ENCODE measurements around the gene ANGEL1.

ANGEL1 gene, protein sequence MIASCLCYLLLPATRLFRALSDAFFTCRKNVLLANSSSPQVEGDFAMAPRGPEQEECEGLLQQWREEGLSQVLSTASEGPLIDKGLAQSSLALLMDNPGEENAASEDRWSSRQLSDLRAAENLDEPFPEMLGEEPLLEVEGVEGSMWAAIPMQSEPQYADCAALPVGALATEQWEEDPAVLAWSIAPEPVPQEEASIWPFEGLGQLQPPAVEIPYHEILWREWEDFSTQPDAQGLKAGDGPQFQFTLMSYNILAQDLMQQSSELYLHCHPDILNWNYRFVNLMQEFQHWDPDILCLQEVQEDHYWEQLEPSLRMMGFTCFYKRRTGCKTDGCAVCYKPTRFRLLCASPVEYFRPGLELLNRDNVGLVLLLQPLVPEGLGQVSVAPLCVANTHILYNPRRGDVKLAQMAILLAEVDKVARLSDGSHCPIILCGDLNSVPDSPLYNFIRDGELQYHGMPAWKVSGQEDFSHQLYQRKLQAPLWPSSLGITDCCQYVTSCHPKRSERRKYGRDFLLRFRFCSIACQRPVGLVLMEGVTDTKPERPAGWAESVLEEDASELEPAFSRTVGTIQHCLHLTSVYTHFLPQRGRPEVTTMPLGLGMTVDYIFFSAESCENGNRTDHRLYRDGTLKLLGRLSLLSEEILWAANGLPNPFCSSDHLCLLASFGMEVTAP

DNA sequence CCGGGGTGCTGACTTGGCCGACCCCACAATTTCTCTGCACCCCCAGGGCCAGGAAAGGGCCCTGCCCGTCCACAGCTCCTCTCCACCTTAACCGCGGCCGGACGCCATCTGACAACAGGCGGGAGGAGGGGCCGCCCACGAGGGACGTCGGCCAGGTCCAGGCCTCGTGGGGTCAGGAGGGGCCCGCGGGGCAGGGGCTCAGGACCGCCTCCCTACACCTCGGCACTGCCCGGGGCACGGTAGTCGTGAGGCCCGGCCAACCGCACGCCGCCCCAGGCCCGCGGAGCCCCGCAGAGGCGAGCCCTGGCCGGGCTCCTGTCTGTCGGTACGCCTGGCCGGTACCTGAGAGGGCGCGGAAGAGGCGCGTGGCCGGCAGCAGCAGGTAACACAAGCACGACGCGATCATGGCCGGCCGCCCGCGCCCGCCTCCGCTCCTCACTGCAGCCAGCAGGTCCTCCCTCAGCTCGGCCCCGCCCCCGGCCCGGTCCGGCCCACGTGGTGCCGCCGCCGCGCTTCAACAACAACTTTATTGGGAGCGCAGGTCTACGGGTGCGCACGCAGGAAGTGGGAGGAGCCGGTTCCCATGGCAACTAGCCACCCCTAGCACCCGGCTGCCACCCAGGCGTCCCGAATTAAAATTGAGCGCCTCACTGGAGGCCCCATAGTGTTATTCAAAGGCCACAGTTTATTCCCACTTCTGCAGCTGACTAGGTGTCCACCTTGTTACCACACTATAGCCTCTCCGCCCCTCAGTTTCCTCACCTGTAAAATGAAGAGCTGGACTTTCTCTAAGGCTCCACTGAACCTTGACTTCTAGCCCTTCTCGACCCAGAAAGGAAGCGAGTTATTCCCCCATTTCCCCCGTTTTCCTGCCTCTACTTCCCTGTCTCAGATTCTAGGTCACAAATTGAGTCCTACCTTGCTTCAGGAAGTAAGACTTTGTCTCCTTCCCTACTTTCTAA, at the start of gene ANGEL1:
Gene ANGEL1 (minus strand): TSS at position 461 of the 962 bp plus-strand sequence. CDS start 55 bp downstream, at position 406.
- DNase-seq (ENCODE audit: low read depth), result peak; percentile 92

DNA sequence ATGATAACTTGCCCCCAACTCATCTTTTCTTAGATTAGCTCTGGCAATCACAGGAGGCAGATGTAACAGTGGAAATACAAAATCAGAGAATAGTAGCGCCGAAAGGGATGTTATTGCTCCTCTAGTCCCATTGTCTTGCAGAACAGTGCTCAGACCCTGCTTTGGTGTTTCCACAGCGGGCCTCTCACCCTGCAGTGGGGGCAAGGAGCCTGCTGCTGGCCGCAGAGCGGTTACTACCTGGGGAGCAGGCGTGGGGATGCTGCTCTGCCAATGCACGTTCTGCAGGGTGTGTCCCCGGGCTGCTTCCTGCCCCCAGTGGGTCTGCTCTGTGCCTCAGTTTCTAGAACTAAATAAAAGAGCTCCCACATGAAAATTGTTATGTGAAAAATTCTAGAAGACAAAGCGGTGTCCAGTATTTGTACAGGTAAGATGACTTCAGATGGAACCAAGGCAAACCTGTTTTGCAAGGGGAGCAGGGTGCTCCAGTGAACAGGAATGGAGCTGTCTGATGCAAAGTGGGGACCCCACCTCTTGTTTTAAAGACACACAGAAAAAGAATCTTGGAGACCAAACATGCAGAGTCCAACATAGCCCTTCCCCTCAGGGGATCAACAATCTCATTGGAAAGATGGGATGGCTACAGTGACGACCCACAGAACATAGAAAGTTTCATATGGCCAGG, 49.0 kb upstream of the ANGEL1 start:
- DNase-seq (ENCODE audit: low read depth), result no peak

DNA sequence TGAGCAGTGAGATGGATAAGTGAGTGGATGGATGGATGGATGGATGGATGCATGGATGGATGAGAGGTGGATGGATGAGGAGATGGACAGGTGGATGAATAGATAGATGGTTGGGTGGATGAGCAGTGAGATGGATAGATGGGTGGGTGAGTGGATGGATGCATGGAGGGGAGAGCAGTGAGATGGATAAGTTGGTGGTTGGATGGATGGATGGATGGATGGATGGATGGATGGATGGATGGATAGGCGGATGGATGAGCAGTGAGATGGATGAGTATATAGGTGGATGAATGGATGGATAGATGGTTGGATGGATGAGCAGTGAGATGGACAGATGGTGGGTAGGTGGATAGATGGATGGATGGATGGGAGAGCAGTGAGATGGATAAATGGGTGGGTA, 44.1 kb upstream of the ANGEL1 start:
- no peak for DNase-seq (ENCODE audit: low read depth)

DNA sequence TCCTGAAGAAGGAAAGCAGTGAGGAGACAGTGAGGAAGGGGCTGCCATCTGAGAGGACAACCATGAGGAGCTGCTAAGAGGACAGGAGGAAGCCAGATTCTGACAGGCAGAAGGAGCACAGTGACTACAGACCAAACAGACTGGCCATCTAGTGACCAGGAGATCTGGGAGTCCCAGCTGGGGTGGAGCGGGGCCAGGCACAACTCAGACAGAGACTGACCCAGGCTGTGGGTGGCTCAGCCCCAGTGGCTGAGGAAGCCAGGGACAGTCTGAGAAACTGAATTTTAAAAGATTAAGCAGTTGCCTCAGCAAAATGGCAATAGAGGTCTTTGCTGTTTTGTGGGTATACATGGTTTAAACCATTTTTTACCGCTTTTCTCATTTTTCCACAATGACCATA, 42.4 kb upstream of the ANGEL1 start:
- no peak for DNase-seq (ENCODE audit: low read depth)

DNA sequence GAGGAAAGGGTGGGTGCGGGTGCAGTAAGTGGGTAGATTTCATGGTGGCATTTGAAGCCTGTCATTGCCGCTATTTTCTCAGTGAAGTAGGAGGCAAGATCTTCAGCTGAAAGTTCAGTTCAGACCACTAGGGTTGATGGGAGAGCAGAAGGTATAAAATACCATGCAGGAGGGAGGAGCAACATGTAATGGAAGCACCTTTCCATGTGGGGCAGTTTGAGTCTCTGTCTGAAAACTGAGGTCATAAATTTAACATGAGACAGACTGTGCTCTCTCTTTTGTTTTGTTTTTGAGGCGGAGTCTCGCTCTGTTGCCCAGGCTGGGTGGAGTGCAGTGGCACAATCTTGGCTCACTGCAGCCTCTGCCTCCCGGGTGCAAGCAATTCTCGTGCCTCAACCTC, 36.2 kb upstream of the ANGEL1 start:
- no peak for DNase-seq (ENCODE audit: low read depth)

DNA sequence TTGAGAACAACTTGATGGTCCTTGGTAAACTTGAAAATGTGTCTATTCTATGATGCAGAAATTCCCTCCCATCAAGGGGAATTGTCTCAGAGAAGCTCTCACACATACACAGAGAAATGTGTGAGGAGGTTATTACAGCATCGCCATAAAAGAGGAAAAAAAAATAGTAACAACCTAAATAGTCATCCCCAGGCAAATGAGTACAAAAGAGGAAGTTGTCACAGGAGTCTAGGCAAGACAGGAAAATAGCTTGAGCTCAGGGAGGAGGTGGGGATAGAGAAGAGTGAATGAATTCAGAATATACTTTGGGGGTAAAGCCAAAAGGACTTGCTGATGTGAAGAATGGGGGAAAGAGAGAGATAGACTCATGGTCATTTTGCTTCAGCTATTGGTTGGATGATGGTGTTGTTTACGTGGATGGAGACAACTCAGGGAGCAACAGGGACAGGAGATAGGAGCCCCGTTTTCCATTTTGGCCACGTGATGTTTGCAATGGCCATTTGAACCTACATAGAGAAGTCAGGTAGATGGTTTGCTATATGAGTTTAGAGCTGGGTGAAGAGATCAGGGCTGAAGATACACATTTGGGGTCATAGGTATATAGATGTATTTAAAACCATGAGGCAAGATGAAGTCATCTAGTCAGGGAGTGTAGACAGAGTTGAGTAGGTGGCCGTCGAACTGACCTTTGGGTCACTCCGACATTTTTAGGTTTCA, 33.8 kb upstream of the ANGEL1 start:
- DNase-seq (ENCODE audit: low read depth), result no peak

DNA sequence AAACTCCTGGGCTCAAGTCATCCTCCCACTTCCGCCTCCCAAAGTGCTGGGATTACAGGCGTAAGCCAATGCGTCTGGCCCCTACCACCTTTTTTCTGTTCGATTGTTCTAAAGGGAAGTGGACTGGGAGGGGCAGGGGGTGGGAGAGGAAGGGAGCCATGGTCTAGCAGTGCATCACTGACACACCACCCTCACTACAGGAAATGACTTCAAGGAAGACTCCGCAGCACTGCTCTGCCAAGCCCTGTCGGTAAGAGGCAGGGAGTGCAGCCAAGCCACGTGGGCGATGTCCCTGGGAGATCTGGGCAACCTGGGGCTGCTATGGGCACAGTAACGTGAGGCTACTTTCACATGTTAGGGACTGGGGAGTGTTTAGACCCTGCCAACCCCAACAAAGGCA, 31.5 kb upstream of the ANGEL1 start:
- peak; percentile 18 for DNase-seq (ENCODE audit: low read depth)

DNA sequence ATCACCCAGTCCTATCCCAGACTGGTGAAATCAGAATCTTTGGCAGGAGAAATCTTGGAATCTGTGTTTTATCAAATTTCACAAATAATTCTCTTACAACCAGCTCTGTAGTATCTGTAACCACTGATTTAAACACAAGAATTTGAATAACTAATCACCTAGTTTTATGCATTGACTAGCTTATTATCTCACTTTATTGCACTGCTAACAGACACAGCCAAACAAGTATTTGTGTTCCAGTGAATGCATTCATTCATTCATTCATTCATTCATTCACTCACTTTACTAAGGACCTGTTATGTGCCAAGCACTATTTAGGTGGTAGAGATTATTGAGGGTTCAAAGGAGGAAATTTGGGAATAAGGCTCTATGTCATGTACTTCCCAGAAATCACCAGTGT, 29.7 kb upstream of the ANGEL1 start:
- DNase-seq (ENCODE audit: low read depth), result no peak

DNA sequence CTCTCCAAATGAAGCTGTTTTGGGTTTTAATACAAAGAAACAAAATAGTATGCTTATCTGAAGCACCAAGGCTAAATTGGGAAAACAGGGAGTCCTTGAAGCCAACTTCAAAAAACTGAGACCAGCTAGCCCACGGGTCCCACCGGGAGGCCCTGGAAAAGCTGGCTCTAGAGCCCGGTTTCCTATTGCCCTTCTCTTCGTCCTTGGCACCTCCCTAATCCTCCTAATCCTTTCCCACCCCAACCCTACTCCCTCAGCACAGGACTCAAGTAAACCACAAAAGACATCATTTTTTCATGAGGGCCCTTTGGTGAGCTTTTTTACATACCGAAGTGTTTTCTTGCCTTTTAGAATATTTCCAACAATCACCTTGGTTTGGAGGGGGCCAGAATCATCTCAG, 24.8 kb upstream of the ANGEL1 start:
- no peak for DNase-seq (ENCODE audit: low read depth)

DNA sequence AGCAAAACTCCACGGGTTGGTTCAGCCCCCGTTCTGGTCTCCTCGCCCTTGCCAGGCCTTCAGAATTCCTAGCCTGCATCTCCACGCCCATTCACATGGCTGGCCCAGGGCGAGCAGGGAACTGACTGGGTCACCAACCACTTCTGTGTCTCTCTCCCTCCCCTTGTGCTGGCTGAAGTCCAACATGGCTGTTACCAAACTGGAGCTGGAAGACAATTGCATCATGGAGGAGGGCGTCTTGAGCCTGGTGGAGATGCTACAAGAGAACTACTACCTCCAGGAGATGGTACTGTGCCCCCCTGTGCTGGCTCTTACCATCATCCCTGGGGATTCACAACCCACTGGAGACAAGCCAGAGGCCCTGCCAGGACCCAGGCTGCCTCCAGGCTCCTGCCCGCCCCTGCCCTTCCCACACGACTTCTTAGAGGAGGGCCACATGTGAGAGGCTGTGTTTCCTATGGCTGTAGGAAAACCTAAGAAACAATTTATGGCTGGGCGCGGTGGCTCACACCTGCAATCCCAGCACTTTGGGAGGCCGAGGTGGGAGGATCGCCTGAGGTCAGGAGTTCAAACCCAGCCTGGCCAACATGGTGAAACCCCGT, 23.4 kb upstream of the ANGEL1 start:
- DNase-seq (ENCODE audit: low read depth), result no peak

DNA sequence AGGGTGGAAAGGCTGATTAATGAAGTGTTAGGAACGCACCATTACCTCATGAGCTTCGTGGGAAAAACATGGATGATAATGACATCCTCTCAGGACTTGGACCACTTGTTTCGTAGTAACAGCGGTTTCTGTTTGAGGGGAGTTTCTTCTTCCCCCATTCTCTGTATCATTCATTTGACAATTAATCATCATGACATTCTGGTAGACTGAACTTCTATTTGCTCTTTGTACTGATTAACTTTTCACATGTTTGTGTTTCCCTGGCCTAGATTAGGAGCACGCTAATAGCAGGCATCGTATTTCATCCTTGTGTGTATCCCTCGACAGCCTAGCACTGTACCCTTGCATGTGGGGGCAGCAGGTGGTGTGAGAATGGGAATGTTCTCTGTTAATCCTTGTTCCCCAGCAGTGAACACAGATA, 21.6 kb upstream of the ANGEL1 start:
- no peak for DNase-seq (ENCODE audit: low read depth)

DNA sequence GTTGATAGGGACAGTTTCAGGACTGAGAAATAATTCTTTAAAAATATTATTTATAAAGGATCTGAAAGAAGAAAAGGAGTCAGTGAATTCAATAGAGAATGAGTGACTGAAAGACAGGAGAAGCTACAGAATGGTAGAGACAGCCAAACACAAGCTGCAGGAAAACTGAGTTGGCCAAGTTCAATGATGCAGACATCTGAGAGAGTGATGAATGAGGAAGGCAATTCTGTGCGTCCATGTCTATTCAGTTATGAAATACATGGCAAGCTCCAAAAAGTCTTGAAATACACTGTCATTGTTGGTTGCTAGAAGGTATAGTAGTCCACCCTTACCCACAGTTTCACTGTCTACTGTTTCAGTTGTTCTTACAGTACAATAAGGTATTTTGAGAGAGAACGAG, 20.3 kb upstream of the ANGEL1 start:
- no peak for DNase-seq (ENCODE audit: low read depth)

DNA sequence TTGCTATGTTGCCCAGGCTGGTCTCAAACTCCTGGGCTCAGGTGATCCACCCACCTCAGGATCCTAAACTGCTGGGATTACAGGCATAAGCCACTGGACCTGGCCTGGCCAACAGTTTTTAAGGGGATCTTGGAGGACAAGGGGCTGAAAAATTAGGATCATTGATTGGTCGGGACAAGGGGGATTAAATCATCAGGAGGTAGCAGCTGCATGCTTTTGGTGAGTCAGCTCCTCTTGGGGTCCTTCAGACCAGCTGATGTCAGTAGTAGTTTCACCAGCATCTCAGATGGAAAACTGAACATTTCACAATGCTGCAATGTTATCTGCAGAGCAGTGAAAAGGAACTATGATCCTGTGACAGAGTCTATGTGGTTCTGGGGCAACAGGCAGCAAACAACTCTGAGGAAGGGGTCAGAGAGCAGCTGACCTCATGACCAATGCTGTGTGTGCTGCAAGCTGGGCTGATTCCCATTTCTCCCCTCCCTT, 19.9 kb upstream of the ANGEL1 start:
- DNase-seq (ENCODE audit: low read depth), result no peak

DNA sequence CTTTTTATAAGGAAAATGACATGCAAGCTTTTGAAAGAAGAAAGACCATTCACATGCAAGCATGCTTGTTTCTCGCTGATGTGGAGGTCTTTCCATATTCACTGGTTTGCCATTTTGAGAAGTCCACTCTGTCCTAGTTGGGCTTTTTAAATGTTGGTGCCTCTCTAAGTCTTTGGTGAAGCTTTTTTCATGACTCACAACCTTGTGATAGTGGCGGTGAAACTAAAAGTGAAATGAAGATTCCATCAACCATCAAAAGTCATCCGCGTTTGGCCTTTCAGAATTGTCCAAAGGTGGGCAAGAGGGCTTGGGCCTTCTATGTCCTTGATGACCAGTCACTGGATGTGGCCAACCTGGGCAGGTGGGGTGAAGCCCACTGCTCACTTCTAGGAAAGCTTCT, 17.9 kb upstream of the ANGEL1 start:
- no peak for DNase-seq (ENCODE audit: low read depth)

DNA sequence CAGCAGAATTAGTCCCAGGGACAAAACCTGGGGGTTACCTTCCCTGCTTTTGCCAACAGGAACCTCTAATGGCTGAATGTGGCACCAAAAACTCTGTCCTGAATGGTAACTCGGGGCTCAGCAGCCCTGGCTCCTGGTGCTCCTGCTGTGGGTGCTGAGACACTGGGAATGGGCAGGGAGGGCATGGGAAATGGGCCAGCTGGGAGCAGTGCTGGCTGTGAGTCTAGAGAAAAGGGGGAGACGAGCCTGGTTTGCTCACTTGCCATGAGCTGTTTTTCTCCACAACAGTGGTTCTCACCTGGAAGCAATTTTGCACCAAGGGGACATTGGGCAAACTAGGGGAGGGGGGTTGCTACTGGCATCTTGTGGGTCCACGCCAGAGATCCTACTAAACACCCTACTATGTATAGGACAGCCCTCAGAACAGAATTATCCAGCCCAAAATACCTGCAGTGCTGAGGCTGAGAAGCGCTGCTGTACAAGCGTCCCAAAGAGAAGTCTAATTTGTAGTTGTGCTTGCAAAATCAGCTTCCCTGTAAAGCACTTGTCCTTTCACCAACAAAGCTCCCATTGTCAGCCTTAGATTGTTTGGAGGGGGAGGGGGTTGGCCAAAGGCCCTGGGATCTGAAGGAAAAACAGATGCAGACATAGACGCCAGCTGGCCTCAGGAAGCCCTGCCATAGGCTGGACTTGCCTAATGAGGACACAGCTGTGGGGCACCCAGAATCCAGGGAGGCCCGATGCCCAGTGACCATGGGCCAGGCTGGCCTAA, 17.2 kb upstream of the ANGEL1 start:
- DNase-seq (ENCODE audit: low read depth), result no peak

DNA sequence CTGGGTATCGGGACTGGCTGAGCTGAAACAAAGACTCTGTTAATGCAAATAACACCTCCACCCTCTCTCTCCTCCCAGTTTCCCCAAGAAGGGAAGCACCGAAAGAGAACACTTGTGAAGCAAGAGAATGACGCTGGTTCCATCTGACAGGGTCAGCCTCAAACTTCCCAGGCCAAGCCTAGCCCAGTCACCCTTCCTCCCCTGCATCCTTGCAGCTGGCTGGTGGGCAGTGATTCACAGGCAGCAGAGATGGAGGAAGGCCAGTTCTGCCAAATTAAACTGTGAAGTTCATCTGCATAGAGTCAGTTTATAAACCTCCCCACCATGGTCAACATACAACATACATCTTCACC, 16.3 kb upstream of the ANGEL1 start:
- no peak for DNase-seq (ENCODE audit: low read depth)

DNA sequence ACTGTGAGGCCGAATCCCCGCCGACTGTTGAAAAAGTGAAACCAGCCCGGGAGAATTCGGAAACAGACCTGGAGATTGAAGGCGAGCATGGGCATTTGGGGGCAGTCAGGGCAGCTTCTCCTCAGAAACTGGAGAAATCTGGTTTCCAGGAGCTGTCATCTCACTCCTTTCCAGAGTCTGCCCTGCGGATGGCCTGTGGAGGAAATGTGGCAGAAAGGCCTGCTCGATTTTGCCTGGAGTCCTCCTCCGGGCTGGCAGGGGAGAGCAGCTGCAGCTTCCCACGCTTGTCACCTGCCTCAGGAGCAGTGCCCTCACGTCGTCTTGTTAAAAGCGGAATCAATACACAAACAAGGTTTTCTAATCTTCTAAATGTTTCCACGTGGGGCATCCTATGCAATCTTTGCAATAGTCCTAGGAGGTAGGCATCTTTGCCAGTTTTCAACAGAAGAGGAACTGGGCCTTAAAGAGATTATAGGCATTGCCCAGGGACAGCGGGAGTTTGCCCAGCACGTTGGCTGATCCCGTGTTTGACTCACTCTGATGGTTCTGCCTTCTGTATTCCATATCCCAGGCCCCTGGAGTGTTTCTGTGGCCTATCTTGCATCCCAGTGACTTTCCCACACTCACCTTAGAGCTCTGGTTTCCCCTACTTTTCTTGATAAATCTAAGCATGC, 15.8 kb upstream of the ANGEL1 start:
- DNase-seq (ENCODE audit: low read depth), result no peak

DNA sequence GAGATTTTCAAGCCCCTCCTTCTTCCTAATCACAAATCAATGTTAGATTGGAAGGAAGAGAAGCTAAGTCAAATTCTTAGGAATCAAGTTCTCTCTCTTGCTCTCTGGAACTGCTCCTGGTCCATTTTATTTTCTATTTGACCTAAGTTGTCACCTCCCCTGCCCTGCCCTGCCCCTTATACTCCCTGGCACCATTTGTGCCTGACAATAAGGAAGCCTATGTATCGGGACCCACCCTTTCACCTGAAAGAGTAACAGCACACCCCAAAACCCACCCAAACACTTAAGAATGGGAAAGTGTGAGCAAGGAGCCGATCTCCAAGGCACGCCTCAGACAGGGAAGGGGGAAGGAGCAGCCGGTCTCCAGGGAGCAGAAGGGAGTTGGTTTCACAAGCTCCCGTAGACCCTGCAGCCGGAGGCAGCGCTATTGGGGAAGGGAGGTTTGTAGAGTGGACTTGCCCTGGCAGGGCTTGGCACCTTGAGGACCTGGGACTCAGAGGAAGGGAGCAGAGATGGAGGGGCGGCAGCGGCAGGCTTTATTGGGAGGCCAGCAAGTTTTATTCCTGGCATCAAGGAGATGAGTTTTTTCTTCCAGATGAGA, 15.1 kb upstream of the ANGEL1 start:
- DNase-seq (ENCODE audit: low read depth), result no peak

DNA sequence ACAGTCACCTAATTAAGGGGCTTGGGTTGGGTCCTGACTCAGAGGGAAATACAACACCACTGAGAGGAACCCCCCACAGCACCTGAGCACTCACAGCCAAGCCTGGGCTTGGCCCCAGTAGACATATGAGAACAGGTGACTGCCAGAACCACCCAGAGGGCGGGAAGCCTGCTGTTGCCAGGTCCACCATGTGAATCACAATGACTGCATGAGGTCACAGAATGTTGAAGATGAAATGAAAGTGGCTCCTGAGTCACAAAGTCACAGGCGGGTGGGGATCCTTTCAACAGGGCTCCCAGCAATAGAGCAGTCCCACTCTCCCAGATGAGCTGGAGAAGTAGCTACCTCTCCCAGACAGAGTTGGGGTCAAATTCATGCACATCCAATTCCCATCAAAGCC, 13.4 kb upstream of the ANGEL1 start, which contains the start of gene LRRC74A:
Gene LRRC74A (plus strand): TSS at position 287 of the 400 bp plus-strand sequence. CDS start 290 bp downstream, outside the sequence.
- DNase-seq (ENCODE audit: low read depth), result no peak

Measured in T-helper 22 cell (primary cell).